OCI-LY3 (cell line): ENCODE measurements around the gene KCTD13.

Experiments used
- EZH2phosphoT487 ChIP-seq: fragments of 200-600 bp; shearing (Covaris generic); IDR thresholded peaks from 2 replicates; pipeline ENCODE4 v1.6.1; 2018; ENCODE audit warnings: antibody characterized with exemption, mixed run types, low read depth
- TF ChIP-seq, protein P1 (sequence below): fragments of 200-600, 300-600 bp; sonication (generic); IDR thresholded peaks from 2 replicates; pipeline ENCODE4 v1.5.1; 2014; ENCODE audit warnings: antibody characterized with exemption, low read length, low read depth

DNA sequence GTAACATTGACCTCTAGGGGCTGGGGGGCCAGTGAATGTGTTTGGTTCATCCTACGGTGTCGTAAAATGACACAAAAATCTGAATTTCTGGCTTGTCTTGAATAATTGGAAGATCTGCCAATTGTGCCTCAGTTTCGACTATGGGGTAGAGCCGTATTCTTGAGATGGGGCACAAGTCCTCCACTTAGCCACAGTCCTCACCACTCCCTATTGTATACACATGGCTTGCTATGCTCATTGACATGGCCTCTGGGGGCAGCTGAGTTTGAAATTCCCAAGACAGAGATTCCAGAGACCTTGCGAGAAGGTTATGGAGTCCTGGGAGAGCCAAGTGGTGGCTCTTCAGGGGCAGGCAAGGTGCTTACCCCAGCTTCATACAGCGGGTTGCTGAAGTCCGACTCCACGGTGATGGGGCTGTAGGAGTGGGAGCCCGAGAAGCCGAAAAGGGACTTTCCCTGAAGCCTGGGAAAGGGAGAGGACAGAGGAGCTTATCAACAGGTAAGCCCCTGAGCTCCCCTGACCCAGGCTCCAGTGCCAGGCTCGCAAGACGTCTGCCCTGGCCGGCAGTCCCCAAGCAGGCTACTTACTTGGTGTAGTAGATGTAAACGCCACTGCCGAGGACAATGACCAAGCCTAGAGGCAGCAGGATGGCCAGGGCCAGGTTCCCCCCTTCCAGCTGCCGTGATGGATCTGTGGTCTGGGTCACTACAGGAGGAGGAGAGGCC, 54.0 kb downstream of the KCTD13 start:
- no peak for TF ChIP-seq EZH2phosphoT487
- TF ChIP-seq, protein P1, sequence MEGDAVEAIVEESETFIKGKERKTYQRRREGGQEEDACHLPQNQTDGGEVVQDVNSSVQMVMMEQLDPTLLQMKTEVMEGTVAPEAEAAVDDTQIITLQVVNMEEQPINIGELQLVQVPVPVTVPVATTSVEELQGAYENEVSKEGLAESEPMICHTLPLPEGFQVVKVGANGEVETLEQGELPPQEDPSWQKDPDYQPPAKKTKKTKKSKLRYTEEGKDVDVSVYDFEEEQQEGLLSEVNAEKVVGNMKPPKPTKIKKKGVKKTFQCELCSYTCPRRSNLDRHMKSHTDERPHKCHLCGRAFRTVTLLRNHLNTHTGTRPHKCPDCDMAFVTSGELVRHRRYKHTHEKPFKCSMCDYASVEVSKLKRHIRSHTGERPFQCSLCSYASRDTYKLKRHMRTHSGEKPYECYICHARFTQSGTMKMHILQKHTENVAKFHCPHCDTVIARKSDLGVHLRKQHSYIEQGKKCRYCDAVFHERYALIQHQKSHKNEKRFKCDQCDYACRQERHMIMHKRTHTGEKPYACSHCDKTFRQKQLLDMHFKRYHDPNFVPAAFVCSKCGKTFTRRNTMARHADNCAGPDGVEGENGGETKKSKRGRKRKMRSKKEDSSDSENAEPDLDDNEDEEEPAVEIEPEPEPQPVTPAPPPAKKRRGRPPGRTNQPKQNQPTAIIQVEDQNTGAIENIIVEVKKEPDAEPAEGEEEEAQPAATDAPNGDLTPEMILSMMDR, result no peak
